Measurements from ENCODE around the gene LRP1B.

The LRP1B gene

DNA sequence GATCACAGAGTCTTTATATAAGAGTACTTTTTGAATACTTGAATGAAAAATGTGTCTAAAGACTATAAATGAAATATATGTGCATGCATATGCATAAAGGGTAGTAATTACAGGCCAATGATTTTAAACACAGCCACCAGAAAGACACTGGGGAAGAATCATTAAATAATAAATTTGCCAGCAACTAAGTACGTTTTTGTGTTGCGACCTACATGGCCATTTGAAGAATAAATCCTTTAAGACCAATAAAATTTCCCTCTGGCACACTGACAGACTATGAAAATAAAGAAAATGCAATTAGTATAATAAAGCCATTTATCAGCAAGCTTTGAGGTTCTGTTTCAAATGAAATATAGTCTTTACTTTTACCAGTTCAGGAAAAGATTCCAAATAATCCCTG lies 1413.3 kb downstream of the LRP1B start:
- TF ChIP-seq, protein P1, sequence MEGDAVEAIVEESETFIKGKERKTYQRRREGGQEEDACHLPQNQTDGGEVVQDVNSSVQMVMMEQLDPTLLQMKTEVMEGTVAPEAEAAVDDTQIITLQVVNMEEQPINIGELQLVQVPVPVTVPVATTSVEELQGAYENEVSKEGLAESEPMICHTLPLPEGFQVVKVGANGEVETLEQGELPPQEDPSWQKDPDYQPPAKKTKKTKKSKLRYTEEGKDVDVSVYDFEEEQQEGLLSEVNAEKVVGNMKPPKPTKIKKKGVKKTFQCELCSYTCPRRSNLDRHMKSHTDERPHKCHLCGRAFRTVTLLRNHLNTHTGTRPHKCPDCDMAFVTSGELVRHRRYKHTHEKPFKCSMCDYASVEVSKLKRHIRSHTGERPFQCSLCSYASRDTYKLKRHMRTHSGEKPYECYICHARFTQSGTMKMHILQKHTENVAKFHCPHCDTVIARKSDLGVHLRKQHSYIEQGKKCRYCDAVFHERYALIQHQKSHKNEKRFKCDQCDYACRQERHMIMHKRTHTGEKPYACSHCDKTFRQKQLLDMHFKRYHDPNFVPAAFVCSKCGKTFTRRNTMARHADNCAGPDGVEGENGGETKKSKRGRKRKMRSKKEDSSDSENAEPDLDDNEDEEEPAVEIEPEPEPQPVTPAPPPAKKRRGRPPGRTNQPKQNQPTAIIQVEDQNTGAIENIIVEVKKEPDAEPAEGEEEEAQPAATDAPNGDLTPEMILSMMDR (conservative IDR thresholded peaks at IDR 0.05; ENCODE audit: low read length) = no peak
- no peaks in the 10 kb centered on the region for H3K79me2 ChIP-seq (ENCODE audit: insufficient read depth, low read length)
- H3K27me3 ChIP-seq (ENCODE audit: insufficient read depth, low read length, poor library complexity, severe bottlenecking) = no peaks in the 10 kb centered on the region

DNA sequence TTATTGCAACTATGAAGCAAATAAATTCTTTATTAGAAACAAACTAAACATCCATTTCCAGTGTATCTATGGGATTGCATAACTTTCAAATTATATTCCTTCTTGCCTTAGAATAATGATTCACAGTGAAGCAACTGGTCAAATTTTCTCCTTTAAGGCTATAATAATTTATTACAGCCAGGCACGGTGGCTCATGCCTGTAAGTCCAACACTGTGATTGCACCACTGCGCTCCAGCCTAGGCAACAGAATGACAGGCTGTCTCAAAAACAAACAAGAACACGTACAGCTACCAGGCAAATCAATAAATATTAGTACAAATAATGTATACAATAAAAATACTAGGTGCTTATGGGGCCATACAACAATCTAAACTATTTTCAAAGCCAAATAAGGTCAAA lies 1416.2 kb downstream of the LRP1B start:
- Histone ChIP-seq H4K20me1 (ENCODE audit: insufficient read depth, low read length, poor library complexity, severe bottlenecking) (no peaks in the 10 kb centered on the region), H3K79me2 (ENCODE audit: insufficient read depth, low read length) (no peaks in the 10 kb centered on the region), H3K27me3 (ENCODE audit: insufficient read depth, low read length, poor library complexity, severe bottlenecking) (no peaks in the 10 kb centered on the region), H2AFZ (ENCODE audit: low read length) (no peak overlapping the region), H3K9me2 (replicated peaks; ENCODE audit: low read depth, low read length) (no peaks in the 10 kb centered on the region), H3F3A (ENCODE audit: low read depth) (no peaks in the 10 kb centered on the region), H3K36me3 (ENCODE audit: insufficient read depth, low read length) (no peaks in the 10 kb centered on the region), H3K4me1 (ENCODE audit: insufficient read depth, low read length, poor library complexity, severe bottlenecking) (no peaks in the 10 kb centered on the region), H3K4me3 (ENCODE audit: low read length, poor library complexity, severe bottlenecking) (no peak overlapping the region), H3K4me2 (ENCODE audit: low read depth, low read length, poor library complexity, severe bottlenecking) (no peak overlapping the region), H3K9ac (ENCODE audit: low read depth, low read length, poor library complexity, severe bottlenecking) (no peak overlapping the region), H3K9me3 (ENCODE audit: insufficient read depth, low read depth, low read length) (no peaks in the 10 kb centered on the region)
- TF ChIP-seq, protein P1 (conservative IDR thresholded peaks at IDR 0.05; ENCODE audit: low read length) = no peak
- no peak for TF ChIP-seq EZH2phosphoT487 (IDR thresholded peaks at IDR 0.05; ENCODE audit: borderline replicate concordance)

More for the DNA sequence above, 1413.3 kb downstream of the LRP1B start:
- H3F3A ChIP-seq (ENCODE audit: low read depth) = no peaks in the 10 kb centered on the region
- H3K9me3 ChIP-seq (ENCODE audit: insufficient read depth, low read depth, low read length) = no peaks in the 10 kb centered on the region
- no peak overlapping the region for H3K4me2 ChIP-seq (ENCODE audit: low read depth, low read length, poor library complexity, severe bottlenecking)
- H3K4me1 ChIP-seq (ENCODE audit: insufficient read depth, low read length, poor library complexity, severe bottlenecking) = no peaks in the 10 kb centered on the region
- H3K9me2 ChIP-seq (replicated peaks; ENCODE audit: low read depth, low read length) = no peaks in the 10 kb centered on the region
- H2AFZ ChIP-seq (ENCODE audit: low read length) = no peak overlapping the region
- H3K4me3 ChIP-seq (ENCODE audit: low read length, poor library complexity, severe bottlenecking) = no peak overlapping the region
- no peaks in the 10 kb centered on the region for H4K20me1 ChIP-seq (ENCODE audit: insufficient read depth, low read length, poor library complexity, severe bottlenecking)
- no peaks in the 10 kb centered on the region for H3K36me3 ChIP-seq (ENCODE audit: insufficient read depth, low read length)
- H3K9ac ChIP-seq (ENCODE audit: low read depth, low read length, poor library complexity, severe bottlenecking) = no peak overlapping the region

DNA sequence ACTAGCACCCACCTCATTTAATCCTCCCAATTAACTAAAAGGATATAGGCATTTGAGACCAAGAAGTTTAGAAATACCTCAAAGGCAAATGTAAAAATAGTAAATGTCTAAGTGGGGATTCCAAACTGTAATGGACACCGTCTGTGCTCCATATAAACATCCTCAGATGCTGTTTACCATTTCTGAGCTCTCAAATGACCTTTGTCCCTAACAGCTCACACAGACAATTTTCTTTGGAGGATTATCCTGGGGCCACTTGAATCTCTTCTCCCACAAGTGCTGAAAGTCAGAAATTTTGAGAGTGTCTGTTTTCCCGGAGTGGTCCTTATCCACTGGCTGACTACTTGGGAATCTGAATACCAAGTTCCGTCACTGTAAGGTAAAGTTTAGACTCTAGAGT lies 1418.9 kb downstream of the LRP1B start:
- no peak overlapping the region for H2AFZ ChIP-seq (ENCODE audit: low read length)
- H3K4me2 ChIP-seq (ENCODE audit: low read depth, low read length, poor library complexity, severe bottlenecking) = no peak overlapping the region
- no peak overlapping the region for H3K4me3 ChIP-seq (ENCODE audit: low read length, poor library complexity, severe bottlenecking)
- no peaks in the 10 kb centered on the region for H3K9me2 ChIP-seq (replicated peaks; ENCODE audit: low read depth, low read length)
- no peaks in the 10 kb centered on the region for H3K79me2 ChIP-seq (ENCODE audit: insufficient read depth, low read length)
- H3K9ac ChIP-seq (ENCODE audit: low read depth, low read length, poor library complexity, severe bottlenecking) = no peak overlapping the region
- H3K36me3 ChIP-seq (ENCODE audit: insufficient read depth, low read length) = no peaks in the 10 kb centered on the region
- H3K27me3 ChIP-seq (ENCODE audit: insufficient read depth, low read length, poor library complexity, severe bottlenecking) = no peaks in the 10 kb centered on the region
- no peaks in the 10 kb centered on the region for H3K4me1 ChIP-seq (ENCODE audit: insufficient read depth, low read length, poor library complexity, severe bottlenecking)
- no peaks in the 10 kb centered on the region for H3F3A ChIP-seq (ENCODE audit: low read depth)
- H4K20me1 ChIP-seq (ENCODE audit: insufficient read depth, low read length, poor library complexity, severe bottlenecking) = no peaks in the 10 kb centered on the region
- no peaks in the 10 kb centered on the region for H3K9me3 ChIP-seq (ENCODE audit: insufficient read depth, low read depth, low read length)
- TF ChIP-seq, protein P1 (conservative IDR thresholded peaks at IDR 0.05; ENCODE audit: low read length) = no peak
- no peak for TF ChIP-seq EZH2phosphoT487 (IDR thresholded peaks at IDR 0.05; ENCODE audit: borderline replicate concordance)
